ENCODE results near the gene WDFY4. TPM values are rescaled to one million over a fixed set of nuclear protein-coding genes. Genes with fewer than 3 reads are reported as not detected.

The WDFY4 gene
- total RNA-seq, 1 experiment from 2014 or later = not detected

DNA sequence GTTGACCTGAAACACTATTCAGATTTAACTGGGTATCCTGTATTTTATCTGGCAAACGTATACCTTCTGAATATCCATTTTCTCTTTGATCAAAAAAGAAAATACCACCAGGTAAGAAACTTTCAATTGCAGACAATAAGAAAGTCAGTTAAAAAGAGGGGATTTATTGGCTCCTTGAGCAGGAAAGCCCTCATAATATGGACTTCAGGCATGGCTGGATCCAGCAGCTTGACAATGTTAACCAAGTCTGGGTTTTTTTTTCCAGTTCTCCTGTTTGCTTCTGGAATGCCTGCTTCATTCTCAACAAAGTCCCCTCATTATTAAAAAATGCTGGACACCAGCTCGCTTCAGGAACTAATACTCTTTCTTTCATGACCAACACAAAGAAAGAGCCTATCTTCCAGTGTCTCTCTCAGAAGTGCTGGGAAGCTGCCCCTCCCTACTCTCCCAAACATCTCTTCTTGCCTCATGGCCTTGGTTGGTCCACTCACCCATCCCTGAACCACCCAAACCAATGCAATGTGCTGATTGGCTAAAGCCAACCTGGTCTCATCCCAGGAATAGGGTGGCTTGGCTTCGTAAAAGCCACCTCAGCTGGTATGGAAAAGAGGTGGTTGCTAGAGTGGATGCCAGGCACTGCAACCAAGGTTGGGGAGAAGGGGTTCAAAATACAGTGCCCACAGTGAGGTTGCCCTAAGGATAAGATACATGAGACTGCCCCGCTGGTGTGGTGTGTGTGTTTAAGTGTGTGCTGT, 30.6 kb upstream of the WDFY4 start:
- no peak overlapping the region for H3K56ac ChIP-seq (ENCODE audit: insufficient read length, low read depth, low read length)
- H3K79me1 ChIP-seq (ENCODE audit: insufficient read depth, low read depth, low read length, poor library complexity, severe bottlenecking) = no peaks in the 10 kb centered on the region
- no peak overlapping the region for H2BK12ac ChIP-seq (ENCODE audit: insufficient read length, low read depth, low read length)
- H4K91ac ChIP-seq (ENCODE audit: insufficient read length, low read depth, low read length) = no peak overlapping the region
- H2BK15ac ChIP-seq (ENCODE audit: low read depth, low read length) = no peak overlapping the region
- Mint-ChIP-seq H3K9me3 (no peaks in the 10 kb centered on the region; a peak in 1 of 5 replicates), H3K27ac (no peak overlapping the region), H3K4me3 (no peak overlapping the region), H3K4me1 (peaks cover 12 to 14% of the 10 kb centered on the region in 2 experiments), H3K36me3 (ENCODE audit: insufficient read depth in 1 of 3, low read depth in 3 of 3) (no peaks in the 10 kb centered on the region; a peak in 1 of 7 replicates), H3K27me3 (ENCODE audit: low read depth) (peaks cover 65% of the 10 kb centered on the region)
- no peak overlapping the region for H3K4ac ChIP-seq (ENCODE audit: low read depth, low read length)
- no peak overlapping the region for H3K9ac ChIP-seq (ENCODE audit: extremely low read depth, insufficient read length, low read length)
- no peak overlapping the region for H3K23ac ChIP-seq (ENCODE audit: insufficient read length, low read depth, low read length)
- no peak overlapping the region for H2BK120ac ChIP-seq (ENCODE audit: low read depth, low read length, poor library complexity, severe bottlenecking)
- WGBS (ENCODE audit: extremely low coverage, insufficient read length, low lambda C conversion rate) = no CpG with 5 or more reads among the region's 4 CpGs
- H4K8ac ChIP-seq (replicated peaks; ENCODE audit: insufficient read length, low read depth, low read length) = no peak overlapping the region
- no peak overlapping the region for H3K4me2 ChIP-seq (ENCODE audit: insufficient read depth, insufficient read length, low read length)
- no peak overlapping the region for H2BK20ac ChIP-seq (ENCODE audit: low read depth, low read length, poor library complexity, severe bottlenecking)
- peaks cover 11% of the 10 kb centered on the region for H3K23me2 ChIP-seq (ENCODE audit: insufficient read length, low read depth, low read length, poor library complexity, severe bottlenecking)
- no peak overlapping the region for H3K14ac ChIP-seq (ENCODE audit: insufficient read depth, low read length)
- H3K9me3 ChIP-seq (ENCODE audit: control insufficient read depth, low read depth, low read length) = no peaks in the 10 kb centered on the region
- H3K27ac ChIP-seq (ENCODE audit: insufficient read length, low read depth, low read length) = no peak overlapping the region
- no peaks in the 10 kb centered on the region; the same call in 1 of the 2 replicates for H3K4me1 ChIP-seq (ENCODE audit: insufficient read depth, low read length)
- no peaks in the 10 kb centered on the region for H3K79me2 ChIP-seq (ENCODE audit: insufficient read depth, low read length)
- H2AK5ac ChIP-seq (ENCODE audit: insufficient read length, low read length) = no peak overlapping the region
- DNase-seq = no peak
- no peak overlapping the region for H3K18ac ChIP-seq (ENCODE audit: insufficient read length, low read depth, low read length)
- TF ChIP-seq, protein P1, sequence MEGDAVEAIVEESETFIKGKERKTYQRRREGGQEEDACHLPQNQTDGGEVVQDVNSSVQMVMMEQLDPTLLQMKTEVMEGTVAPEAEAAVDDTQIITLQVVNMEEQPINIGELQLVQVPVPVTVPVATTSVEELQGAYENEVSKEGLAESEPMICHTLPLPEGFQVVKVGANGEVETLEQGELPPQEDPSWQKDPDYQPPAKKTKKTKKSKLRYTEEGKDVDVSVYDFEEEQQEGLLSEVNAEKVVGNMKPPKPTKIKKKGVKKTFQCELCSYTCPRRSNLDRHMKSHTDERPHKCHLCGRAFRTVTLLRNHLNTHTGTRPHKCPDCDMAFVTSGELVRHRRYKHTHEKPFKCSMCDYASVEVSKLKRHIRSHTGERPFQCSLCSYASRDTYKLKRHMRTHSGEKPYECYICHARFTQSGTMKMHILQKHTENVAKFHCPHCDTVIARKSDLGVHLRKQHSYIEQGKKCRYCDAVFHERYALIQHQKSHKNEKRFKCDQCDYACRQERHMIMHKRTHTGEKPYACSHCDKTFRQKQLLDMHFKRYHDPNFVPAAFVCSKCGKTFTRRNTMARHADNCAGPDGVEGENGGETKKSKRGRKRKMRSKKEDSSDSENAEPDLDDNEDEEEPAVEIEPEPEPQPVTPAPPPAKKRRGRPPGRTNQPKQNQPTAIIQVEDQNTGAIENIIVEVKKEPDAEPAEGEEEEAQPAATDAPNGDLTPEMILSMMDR (conservative IDR thresholded peaks at IDR 0.05) = no peak
- H3T11ph ChIP-seq (ENCODE audit: low read length) = no peak overlapping the region
- H2AFZ ChIP-seq (ENCODE audit: low read length) = no peak overlapping the region
- no peak overlapping the region for H2BK5ac ChIP-seq (ENCODE audit: insufficient read length, low read length)
- H3K27me3 ChIP-seq (ENCODE audit: insufficient read depth, low read length) = peaks cover 5% of the 10 kb centered on the region; the same call in 1 of the 2 replicates
- no peak overlapping the region for H4K5ac ChIP-seq (ENCODE audit: insufficient read length, low read depth, low read length)
- H4K20me1 ChIP-seq (ENCODE audit: control insufficient read depth, insufficient read depth, insufficient read length) = no peaks in the 10 kb centered on the region

Measured in H9 (cell line).